Measurements from ENCODE around the gene WNT1.

WNT1 gene

DNA sequence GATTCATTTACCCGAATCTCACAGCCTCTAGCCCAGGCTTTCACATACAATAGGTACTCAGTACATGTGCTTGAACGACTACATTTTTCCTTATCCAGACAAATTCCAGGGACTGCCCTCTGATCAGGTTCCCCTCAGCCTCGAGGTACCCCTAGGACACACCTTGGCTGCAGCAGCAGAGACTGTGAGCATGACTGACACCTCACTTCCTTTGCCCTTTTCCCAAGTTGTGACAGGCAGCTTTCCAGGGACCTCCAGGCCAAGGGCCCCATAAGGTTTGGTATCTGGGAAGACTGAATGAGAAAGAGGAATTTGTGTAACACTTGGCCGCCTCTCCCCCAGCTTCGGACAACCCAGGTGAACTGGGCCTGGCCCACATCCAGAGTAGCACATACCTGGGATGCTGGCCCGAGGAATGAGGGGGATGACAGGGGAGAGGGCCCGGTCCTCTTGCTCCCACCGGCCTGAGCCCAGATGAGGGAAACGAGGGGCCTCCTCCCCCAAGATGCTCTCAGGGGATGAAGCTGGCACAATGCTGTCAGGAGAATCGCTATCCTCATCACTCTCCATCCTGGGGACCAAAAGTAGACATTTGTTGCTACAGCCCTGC lies 50.6 kb downstream of the WNT1 start:
- no peak for DNase-seq (ENCODE audit: low read depth, low spot score)

- DNase-seq (ENCODE audit: low read depth, low spot score), result no peak
These were observed 52.0 kb downstream of the WNT1 start for GRCh38 chr12:49030119-49030518.

GRCh38 chr12:49030714-49031572 lies 52.8 kb downstream of the WNT1 start:
- DNase-seq (ENCODE audit: low read depth, low spot score), result no peak

GRCh38 chr12:49031573-49032161 lies 53.5 kb downstream of the WNT1 start:
- DNase-seq (ENCODE audit: low read depth, low spot score), result no peak

Data from activated CD4-positive, CD25-positive, alpha-beta regulatory T cell treated with anti-CD3 and anti-CD28 coated beads, Interleukin-2, amount 50 U/mL, for 16 hours (primary cell).